ENCODE data around the gene NDRG2. TPM values are rescaled to one million over a fixed set of nuclear protein-coding genes. Genes with fewer than 3 reads are reported as not detected.

The NDRG2 gene
- total RNA-seq, 4 donors from 2014 or later, result 152 to 212 (median 183) TPM

- no peak for DNase-seq
- H3K27ac ChIP-seq, result no peak overlapping the region
- H3K4me1 ChIP-seq, result no peaks in the 10 kb centered on the region
- no peaks in the 10 kb centered on the region for H3K27me3 ChIP-seq
- no peaks in the 10 kb centered on the region for H3K9me3 ChIP-seq
- H3K36me3 ChIP-seq, result peaks cover 9 to 13% of the 10 kb centered on the region in 2 donors
- TF ChIP-seq CTCF (IDR thresholded peaks at IDR 0.05), result no peak
- TF ChIP-seq POLR2A (IDR thresholded peaks at IDR 0.05), result no peak
- 79 to 81% methylated on average over 5 to 7 of the region's 7 CpGs for whole genome bisulfite sequencing, 2 donors
- no peak overlapping the region for H3K4me3 ChIP-seq (replicated peaks in 1 of 3)
- intact Hi-C loops (cut with DNase I), result no loop called here
Measured at GRCh38 chr14:21001218-21001617, 23.6 kb downstream of the NDRG2 start.

GRCh38 chr14:20999591-20999990 is 25.3 kb downstream of the NDRG2 start:
- Histone ChIP-seq H3K27ac (no peak overlapping the region), H3K4me1 (no peaks in the 10 kb centered on the region), H3K9me3 (no peaks in the 10 kb centered on the region), H3K4me3 (replicated peaks in 1 of 3) (no peak overlapping the region), H3K36me3 (peaks cover 26 to 29% of the 10 kb centered on the region in 2 donors), H3K27me3 (no peaks in the 10 kb centered on the region)
- no peak for TF ChIP-seq CTCF (IDR thresholded peaks at IDR 0.05)
- no peak for TF ChIP-seq POLR2A (IDR thresholded peaks at IDR 0.05)
- DNase-seq, result no peak
- intact Hi-C loops (cut with DNase I), result no loop called here
- WGBS, 2 donors, result 84% methylated on average over 4 of the region's 4 CpGs

GRCh38 chr14:20998674-20999366 is 26.0 kb downstream of the NDRG2 start, which contains the start of gene SLC39A2:
SLC39A2 (plus strand) TSS chr14:20999293; CDS start chr14:20999447, 154 bp downstream.
- Histone ChIP-seq H3K4me1 (no peaks in the 10 kb centered on the region), H3K4me3 (replicated peaks in 1 of 3) (no peak within 1 kb of the TSS), H3K9me3 (no peaks in the 10 kb centered on the region), H3K27ac (no peak within 1 kb of the TSS), H3K27me3 (no peaks in the 10 kb centered on the region), H3K36me3 (peaks cover 30 to 36% of the 10 kb centered on the region in 2 donors)
- WGBS, 2 donors, result 63 to 70% methylated on average over 6 of the region's 6 CpGs
- TF ChIP-seq CTCF (IDR thresholded peaks at IDR 0.05), result no peak
- TF ChIP-seq POLR2A (IDR thresholded peaks at IDR 0.05), result no peak
- intact Hi-C loops (cut with DNase I), result no loop called here
- peak; percentile 47 to 58 for DNase-seq

GRCh38 chr14:20998139-20998538 is 26.7 kb downstream of the NDRG2 start:
- TF ChIP-seq CTCF (IDR thresholded peaks at IDR 0.05) (no peak), POLR2A (IDR thresholded peaks at IDR 0.05) (no peak)
- WGBS, 2 donors, result 65 to 83% methylated on average over 3 of the region's 3 CpGs
- H3K27ac ChIP-seq, result no peak overlapping the region
- H3K36me3 ChIP-seq, result peaks cover 32 to 43% of the 10 kb centered on the region in 2 donors
- no peaks in the 10 kb centered on the region for H3K27me3 ChIP-seq
- no peaks in the 10 kb centered on the region for H3K9me3 ChIP-seq
- no peaks in the 10 kb centered on the region for H3K4me1 ChIP-seq
- DNase-seq, result no peak
- intact Hi-C loops (cut with DNase I), result no loop called here
- no peak overlapping the region for H3K4me3 ChIP-seq (replicated peaks in 1 of 3)

- intact Hi-C loops (cut with DNase I), result no loop called here
- DNase-seq, result no peak
- H3K4me1 ChIP-seq, result no peaks in the 10 kb centered on the region
- H3K27ac ChIP-seq, result no peak overlapping the region
- peaks cover 37 to 49% of the 10 kb centered on the region in 2 donors for H3K36me3 ChIP-seq
- no peak overlapping the region for H3K4me3 ChIP-seq (replicated peaks in 1 of 3)
- WGBS, 2 donors, result 75 to 78% methylated on average over 6 of the region's 6 CpGs
- TF ChIP-seq CTCF (IDR thresholded peaks at IDR 0.05) (no peak), POLR2A (IDR thresholded peaks at IDR 0.05) (no peak)
- no peaks in the 10 kb centered on the region for H3K9me3 ChIP-seq
- no peaks in the 10 kb centered on the region for H3K27me3 ChIP-seq
Measured at GRCh38 chr14:20997564-20997963, 27.3 kb downstream of the NDRG2 start.

Data from thyroid gland (tissue), 4 donors.